ENCODE results near the gene LARP4B.

DNA sequence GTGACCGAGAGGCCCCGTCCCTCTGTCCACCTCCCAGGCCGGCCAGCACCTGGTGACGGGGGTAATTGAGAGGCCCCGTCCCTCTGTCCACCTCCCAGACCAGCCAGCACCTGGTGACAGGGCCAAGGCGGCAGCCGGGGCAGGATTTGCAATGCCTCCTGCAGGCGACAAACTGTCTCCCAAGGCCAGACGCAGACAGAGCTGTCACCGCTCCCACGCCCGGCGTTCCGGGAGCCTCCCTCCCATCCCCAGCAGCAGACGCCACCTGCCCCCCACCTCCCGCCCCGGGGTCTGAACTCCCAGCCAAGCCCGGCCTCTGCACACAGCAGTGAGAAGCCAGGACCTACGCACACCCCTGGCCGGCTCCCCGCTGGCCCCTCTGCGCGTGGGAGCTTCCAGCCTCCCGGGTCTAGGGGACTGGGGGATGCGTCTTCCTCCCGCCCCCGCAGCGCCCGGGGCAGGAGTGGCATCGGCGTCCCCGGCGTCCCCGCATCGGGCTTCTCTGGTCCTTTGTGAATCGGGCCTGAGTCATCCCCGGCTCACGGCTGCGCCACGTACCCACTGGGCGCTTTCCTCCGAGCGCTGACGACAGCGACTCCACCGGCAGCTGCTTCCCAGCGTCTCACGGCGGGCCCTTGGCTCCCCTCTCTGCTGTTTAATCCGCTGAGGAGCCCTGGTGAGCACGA is 147.0 kb downstream of the LARP4B start:
- TF ChIP-seq, protein P1, sequence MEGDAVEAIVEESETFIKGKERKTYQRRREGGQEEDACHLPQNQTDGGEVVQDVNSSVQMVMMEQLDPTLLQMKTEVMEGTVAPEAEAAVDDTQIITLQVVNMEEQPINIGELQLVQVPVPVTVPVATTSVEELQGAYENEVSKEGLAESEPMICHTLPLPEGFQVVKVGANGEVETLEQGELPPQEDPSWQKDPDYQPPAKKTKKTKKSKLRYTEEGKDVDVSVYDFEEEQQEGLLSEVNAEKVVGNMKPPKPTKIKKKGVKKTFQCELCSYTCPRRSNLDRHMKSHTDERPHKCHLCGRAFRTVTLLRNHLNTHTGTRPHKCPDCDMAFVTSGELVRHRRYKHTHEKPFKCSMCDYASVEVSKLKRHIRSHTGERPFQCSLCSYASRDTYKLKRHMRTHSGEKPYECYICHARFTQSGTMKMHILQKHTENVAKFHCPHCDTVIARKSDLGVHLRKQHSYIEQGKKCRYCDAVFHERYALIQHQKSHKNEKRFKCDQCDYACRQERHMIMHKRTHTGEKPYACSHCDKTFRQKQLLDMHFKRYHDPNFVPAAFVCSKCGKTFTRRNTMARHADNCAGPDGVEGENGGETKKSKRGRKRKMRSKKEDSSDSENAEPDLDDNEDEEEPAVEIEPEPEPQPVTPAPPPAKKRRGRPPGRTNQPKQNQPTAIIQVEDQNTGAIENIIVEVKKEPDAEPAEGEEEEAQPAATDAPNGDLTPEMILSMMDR (conservative IDR thresholded peaks at IDR 0.05; ENCODE audit: low read length) = no peak
- no peak for TF ChIP-seq EZH2phosphoT487 (IDR thresholded peaks at IDR 0.05; ENCODE audit: borderline replicate concordance, low read depth, low read length)

All from OCI-LY7 (cell line).